HK-2 (cell line): Measurements from ENCODE around the gene EIF3A.
"Not testable (repeated sequence)": the region's sequence is repeated elsewhere in the genome, so short reads cannot be mapped to it uniquely, and the experiment has no call there.

Experiments used
- DNase-seq: peaks from one replicate; pipeline ENCODE4 v3.0.0-alpha.2; 2018; ENCODE audit not compliant: unreplicated experiment

EIF3A gene, protein sequence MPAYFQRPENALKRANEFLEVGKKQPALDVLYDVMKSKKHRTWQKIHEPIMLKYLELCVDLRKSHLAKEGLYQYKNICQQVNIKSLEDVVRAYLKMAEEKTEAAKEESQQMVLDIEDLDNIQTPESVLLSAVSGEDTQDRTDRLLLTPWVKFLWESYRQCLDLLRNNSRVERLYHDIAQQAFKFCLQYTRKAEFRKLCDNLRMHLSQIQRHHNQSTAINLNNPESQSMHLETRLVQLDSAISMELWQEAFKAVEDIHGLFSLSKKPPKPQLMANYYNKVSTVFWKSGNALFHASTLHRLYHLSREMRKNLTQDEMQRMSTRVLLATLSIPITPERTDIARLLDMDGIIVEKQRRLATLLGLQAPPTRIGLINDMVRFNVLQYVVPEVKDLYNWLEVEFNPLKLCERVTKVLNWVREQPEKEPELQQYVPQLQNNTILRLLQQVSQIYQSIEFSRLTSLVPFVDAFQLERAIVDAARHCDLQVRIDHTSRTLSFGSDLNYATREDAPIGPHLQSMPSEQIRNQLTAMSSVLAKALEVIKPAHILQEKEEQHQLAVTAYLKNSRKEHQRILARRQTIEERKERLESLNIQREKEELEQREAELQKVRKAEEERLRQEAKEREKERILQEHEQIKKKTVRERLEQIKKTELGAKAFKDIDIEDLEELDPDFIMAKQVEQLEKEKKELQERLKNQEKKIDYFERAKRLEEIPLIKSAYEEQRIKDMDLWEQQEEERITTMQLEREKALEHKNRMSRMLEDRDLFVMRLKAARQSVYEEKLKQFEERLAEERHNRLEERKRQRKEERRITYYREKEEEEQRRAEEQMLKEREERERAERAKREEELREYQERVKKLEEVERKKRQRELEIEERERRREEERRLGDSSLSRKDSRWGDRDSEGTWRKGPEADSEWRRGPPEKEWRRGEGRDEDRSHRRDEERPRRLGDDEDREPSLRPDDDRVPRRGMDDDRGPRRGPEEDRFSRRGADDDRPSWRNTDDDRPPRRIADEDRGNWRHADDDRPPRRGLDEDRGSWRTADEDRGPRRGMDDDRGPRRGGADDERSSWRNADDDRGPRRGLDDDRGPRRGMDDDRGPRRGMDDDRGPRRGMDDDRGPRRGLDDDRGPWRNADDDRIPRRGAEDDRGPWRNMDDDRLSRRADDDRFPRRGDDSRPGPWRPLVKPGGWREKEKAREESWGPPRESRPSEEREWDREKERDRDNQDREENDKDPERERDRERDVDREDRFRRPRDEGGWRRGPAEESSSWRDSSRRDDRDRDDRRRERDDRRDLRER (N-terminal part only)

GRCh38 chr10:119080521-119081259, at the start of gene EIF3A:
TSS of gene EIF3A (minus strand) at chr10:119080817. CDS start at chr10:119080676, 141 bp downstream.
- peak; percentile 95 for DNase-seq

DNA sequence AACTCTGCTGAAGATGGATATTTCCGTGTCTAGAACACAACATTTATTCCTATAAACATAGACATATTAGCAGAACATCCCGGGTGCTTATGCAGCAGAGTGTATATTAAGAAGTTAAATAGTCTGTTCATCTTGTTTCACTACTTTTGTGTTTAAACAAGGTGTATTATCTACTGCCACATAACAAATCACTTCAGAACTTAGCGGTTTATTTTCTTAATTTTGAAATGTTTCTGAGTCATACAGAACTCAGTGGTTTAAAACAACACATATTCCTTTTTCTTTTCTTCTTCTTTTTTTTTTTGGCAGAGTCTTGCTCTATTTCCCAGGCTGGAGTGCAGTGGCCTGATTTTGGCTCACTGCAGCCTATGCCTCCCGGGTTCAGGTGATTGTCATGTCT, 49.1 kb upstream of the EIF3A start:
- DNase-seq, result no peak

DNA sequence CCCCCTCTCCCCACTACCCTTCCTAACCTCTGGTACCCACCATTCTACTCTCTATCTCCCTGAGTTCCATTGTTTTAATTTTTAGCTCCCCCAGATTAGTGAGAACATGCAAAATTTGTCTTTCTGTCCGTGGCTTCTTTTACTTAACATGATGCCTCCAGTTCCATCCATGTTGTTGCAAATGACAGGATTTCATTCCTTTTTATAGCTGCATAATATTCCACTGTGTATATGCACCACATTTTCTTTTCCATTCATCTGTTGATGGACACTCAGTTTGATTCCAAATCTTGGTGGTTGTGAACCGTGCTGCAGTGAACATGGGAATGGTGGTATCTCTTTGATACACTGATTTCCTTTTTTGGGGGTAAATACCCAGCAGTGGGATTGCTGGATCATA, 45.3 kb upstream of the EIF3A start:
- no peak for DNase-seq

DNA sequence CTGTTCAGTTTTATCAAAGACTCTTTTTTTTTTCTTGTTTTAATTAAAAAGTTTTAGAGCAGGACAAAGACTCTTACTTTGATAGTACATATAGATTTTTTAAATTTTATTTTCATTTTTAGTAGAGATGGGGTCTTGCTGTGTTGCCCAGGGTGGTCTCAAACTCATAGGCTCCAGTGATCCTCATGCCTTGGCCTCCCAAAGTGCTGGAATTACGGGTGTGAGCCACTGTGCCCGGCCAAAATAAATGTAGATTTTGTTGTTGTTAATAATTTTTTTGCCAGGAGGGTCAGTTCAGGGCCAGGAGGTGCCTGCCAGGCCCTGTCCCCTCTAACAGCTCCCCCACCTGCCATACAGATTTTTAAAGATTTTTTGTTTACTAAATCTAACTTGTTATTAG, 40.3 kb upstream of the EIF3A start:
- DNase-seq, result no peak

- DNase-seq, result peak; percentile 25
Observed at GRCh38 chr10:119120413-119120867, 39.8 kb upstream of the EIF3A start.

- DNase-seq, result no peak
Observed at GRCh38 chr10:119119400-119119799, 38.8 kb upstream of the EIF3A start.

DNA sequence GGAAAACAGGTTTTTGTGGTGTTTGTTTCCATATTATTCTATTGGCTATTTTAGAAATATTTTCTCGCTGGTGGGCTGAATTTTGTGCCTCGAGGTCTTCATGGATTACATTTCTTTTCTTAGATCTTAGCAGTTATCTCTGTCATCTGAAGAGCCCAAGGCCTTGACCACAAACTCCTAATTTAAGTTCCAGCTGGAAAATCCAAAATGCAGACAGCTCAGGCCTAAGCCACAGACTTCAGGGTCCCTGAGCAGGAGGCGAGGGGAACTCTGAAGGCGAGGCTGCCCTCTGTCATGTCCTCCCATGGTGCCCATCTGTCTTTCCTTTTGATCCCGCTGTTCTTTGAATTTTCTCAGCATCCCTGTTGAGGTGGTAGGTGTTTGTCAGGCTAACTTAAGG, 37.6 kb upstream of the EIF3A start:
- DNase-seq, result no peak

- DNase-seq, result no peak
Observed at GRCh38 chr10:119116326-119116951, 35.8 kb upstream of the EIF3A start.

DNA sequence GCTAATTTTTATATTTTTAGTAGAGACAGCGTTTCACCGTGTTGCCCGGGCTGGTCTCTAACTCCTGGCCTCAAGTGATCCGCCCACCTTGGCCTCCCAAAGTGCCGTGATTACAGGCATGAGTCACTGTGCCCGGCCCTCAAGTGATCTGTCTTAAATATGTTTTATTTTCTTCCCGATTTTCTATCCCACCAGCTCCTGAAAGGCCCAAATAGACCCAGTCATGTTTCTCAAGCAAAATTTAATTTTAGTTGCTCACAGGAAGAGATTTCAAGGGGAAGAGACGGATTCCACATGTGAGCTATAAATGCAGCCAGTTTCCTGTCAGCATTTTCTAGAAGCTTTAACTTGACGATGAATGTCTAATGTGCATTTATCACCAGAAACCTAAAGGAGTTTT, 35.3 kb upstream of the EIF3A start:
- DNase-seq, result no peak

GRCh38 chr10:119113751-119114732, 33.4 kb upstream of the EIF3A start:
- DNase-seq, result no peak

- no peak for DNase-seq
Observed at GRCh38 chr10:119112056-119112455, 31.4 kb upstream of the EIF3A start.

DNA sequence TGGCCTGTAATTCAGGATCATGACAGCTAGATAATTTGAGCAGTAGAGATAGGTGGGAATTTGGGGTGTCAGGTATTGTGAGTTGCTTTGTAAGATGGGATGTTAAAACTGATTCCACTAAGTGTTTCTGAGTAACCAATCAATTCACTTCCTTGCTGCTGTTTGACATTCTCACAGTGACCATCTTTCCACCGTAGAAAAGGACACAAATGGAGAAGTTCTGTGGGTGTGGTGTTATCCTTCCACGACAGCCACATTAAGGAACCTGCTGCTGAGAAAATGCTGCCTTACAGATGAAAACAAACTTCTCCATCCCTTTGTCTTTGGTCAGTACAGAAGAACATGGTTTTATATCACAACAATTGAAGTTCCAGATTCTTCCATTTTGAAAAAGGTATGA, 27.2 kb upstream of the EIF3A start:
- DNase-seq, result not testable (repeated sequence)

- DNase-seq, result not testable (repeated sequence)
Observed at GRCh38 chr10:119107106-119107505, 26.5 kb upstream of the EIF3A start.

DNA sequence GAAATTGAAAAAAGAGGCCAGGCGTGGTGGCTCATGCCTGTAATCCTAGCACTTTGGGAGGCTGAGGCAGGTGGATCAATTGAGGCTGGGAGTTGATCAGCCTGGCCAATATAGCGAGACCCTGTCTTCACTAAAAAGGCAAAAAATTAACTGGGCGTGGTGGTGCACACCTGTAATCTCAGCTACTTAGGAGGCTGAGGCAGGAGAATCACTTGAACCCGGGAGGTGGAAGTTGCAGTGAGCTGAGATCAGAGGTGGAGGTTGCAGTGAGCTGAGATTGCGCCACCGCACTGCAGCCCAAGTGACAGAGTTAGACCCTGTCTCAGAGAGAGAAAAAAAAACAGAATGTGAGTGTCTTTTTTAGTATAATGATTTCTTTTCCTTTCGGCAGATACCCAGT, 25.3 kb upstream of the EIF3A start:
- DNase-seq, result not testable (repeated sequence)

DNA sequence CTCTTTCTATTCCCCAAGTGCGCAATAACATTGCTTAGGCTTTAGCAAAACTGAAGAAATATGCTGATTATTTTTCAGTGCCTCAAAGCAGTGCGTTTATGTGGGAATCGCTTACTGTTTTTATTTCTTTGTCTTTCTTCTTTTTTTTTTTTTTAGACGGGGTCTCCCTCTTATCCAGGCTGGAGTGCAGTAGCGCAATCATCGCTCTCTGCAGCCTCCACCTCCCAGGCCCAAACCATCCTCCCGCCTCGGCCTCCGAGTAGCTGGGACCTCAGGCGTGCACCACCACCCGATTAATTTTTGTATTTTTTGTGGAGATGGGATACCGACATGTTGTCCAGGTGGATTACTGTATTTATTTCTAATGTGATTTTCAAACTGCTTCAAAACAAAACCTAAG, 24.5 kb upstream of the EIF3A start:
- no peak for DNase-seq

- DNase-seq, result peak; percentile 44
Observed at GRCh38 chr10:119104654-119105015, 24.0 kb upstream of the EIF3A start.

GRCh38 chr10:119103903-119104653, 23.5 kb upstream of the EIF3A start, which contains the start of gene DENND10:
TSS of gene DENND10 (plus strand) at chr10:119104113. CDS start at chr10:119104143, 30 bp downstream.
- DNase-seq, result peak; percentile 92

GRCh38 chr10:119103241-119103902, 22.8 kb upstream of the EIF3A start:
- no peak for DNase-seq
